ENCODE results near the gene PCDH15. TPM values are rescaled to one million over a fixed set of nuclear protein-coding genes. Genes with fewer than 3 reads are reported as not detected.

The PCDH15 gene
- polyA plus RNA-seq, 3 donors from 2014 or later: not detected

DNA sequence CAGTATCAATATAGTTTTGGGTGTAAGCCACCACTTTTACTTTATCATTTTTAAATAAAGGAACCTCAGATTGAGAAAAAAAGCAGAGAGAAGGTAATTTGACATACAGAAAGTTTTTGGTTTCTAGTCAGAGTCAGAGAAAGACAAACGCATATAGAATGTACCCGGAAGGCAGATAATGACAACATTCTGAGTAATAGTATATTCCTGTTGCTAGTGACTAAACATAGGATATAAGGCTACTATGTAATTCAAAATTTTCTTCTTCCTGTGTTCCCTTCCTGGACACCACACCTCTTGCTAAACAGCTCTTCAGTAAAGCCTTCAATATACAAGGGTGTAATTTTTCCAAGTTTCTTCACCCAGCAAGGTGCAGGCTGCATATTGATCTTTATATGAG is 597.6 kb downstream of the PCDH15 start:
- no peaks in the 10 kb centered on the region for H3K27me3 Mint-ChIP-seq (ENCODE audit: low read depth in 3 of 3)
- no peaks in the 10 kb centered on the region for H3K4me1 Mint-ChIP-seq
- no peaks in the 10 kb centered on the region for H3K36me3 Mint-ChIP-seq
- DNase-seq: no peak
- H3K9me3 Mint-ChIP-seq: peaks cover 0 to 75% (median 21%) of the 10 kb centered on the region in 6 donors
- no peak overlapping the region for H3K4me3 Mint-ChIP-seq
- no peak overlapping the region for H3K27ac Mint-ChIP-seq

- H3K27ac Mint-ChIP-seq: no peak overlapping the region
- peaks cover 0 to 2% (median 0%) of the 10 kb centered on the region in 3 donors for H3K27me3 Mint-ChIP-seq (ENCODE audit: low read depth in 3 of 3)
- H3K4me3 Mint-ChIP-seq: no peak overlapping the region
- no peaks in the 10 kb centered on the region for H3K4me1 Mint-ChIP-seq
- peaks cover 0 to 3% (median 0%) of the 10 kb centered on the region in 3 donors for H3K36me3 Mint-ChIP-seq
- DNase-seq: no peak
- peaks cover 0 to 47% (median 22%) of the 10 kb centered on the region in 6 donors for H3K9me3 Mint-ChIP-seq
Observed at GRCh38 chr10:54198051-54198450, 603.0 kb downstream of the PCDH15 start.

DNA sequence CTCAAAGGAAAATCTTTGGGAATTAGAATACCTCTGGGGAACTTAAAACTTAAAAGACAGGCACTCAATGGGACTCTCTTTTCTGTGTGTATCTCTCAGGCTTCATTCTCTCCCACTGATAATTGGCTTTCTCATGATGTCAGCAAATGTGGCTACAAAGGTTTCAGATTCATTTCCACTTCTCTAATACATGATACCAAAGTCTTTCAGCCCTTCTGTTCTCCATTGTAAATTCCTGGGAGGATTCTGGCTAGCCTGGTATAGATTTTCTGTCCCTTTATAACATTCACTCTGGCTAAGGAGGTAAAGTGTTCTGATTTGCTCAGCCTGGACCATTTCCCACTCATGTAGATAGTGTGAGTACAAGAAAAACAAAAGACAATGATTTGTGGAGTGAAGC is 606.2 kb downstream of the PCDH15 start:
- H3K27me3 Mint-ChIP-seq (ENCODE audit: low read depth in 3 of 3): peaks cover 0 to 2% (median 0%) of the 10 kb centered on the region in 3 donors
- no peak overlapping the region for H3K27ac Mint-ChIP-seq
- no peak overlapping the region for H3K4me3 Mint-ChIP-seq
- peaks cover 0 to 3% (median 0%) of the 10 kb centered on the region in 3 donors for H3K36me3 Mint-ChIP-seq
- peaks cover 0 to 48% (median 22%) of the 10 kb centered on the region in 6 donors for H3K9me3 Mint-ChIP-seq
- no peaks in the 10 kb centered on the region for H3K4me1 Mint-ChIP-seq
- DNase-seq: no peak

DNA sequence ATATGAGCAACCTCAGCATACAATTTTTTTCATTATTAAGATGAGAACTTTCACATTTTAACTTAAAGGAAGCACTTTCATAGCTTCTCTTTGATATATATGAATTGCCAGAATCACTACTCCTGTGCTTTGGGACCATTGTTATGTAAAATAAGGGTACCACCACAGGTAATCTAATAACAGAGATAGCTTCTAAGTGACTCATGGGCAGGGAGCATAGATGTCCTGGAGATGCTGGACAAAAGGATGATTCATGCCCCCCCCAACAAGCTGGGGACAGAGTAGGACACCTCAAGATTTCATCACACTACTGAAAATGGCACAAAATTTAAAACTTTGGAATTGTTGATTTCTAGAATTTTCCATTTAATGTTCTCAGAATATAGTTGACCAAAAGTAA is 641.1 kb downstream of the PCDH15 start:
- H3K4me1 Mint-ChIP-seq: no peaks in the 10 kb centered on the region
- DNase-seq: no peak
- peaks cover 9 to 54% (median 27%) of the 10 kb centered on the region in 6 donors for H3K9me3 Mint-ChIP-seq
- peaks cover 0 to 5% (median 0%) of the 10 kb centered on the region in 3 donors for H3K36me3 Mint-ChIP-seq
- H3K27ac Mint-ChIP-seq: no peak overlapping the region
- no peak overlapping the region for H3K4me3 Mint-ChIP-seq
- peaks cover 0 to 4% (median 2%) of the 10 kb centered on the region in 3 donors for H3K27me3 Mint-ChIP-seq (ENCODE audit: low read depth in 3 of 3)

DNA sequence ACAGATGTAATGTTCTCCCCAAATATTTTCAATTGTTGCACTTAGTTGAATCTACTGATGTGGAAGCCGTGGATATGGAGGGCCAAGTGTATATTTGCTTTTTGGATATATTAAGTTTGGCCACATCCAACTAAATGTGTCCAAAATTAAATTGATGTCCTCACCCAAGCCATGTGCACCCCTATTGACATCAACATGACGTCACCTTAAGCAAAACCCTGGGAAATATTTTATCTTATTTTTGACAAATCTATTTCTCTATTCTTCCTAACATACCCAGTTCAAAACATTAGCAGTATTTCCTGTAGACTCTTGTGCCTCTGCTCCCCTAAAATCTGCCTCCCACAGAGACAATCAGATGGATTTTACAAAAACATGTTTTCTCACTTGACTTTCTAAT is 652.5 kb downstream of the PCDH15 start:
- Mint-ChIP-seq H3K27ac (no peak overlapping the region), H3K9me3 (peaks cover 12 to 37% (median 19%) of the 10 kb centered on the region in 6 donors), H3K36me3 (peaks cover 0 to 8% (median 0%) of the 10 kb centered on the region in 3 donors), H3K4me3 (no peak overlapping the region), H3K27me3 (ENCODE audit: low read depth in 3 of 3) (peaks cover 0 to 2% (median 0%) of the 10 kb centered on the region in 3 donors), H3K4me1 (no peaks in the 10 kb centered on the region)
- no peak for DNase-seq

- H3K27me3 Mint-ChIP-seq (ENCODE audit: low read depth in 3 of 3): peaks cover 0 to 2% (median 0%) of the 10 kb centered on the region in 3 donors
- H3K27ac Mint-ChIP-seq: no peak overlapping the region
- no peak overlapping the region for H3K4me3 Mint-ChIP-seq
- no peaks in the 10 kb centered on the region for H3K4me1 Mint-ChIP-seq
- DNase-seq: no peak
- peaks cover 0 to 3% (median 0%) of the 10 kb centered on the region in 3 donors for H3K36me3 Mint-ChIP-seq
- peaks cover 18 to 44% (median 34%) of the 10 kb centered on the region in 6 donors for H3K9me3 Mint-ChIP-seq
Observed at GRCh38 chr10:54139819-54140428, 661.1 kb downstream of the PCDH15 start.

GRCh38 chr10:54137396-54137795 is 663.6 kb downstream of the PCDH15 start:
- H3K9me3 Mint-ChIP-seq: peaks cover 8 to 37% (median 30%) of the 10 kb centered on the region in 6 donors
- DNase-seq: no peak
- H3K36me3 Mint-ChIP-seq: peaks cover 0 to 3% (median 0%) of the 10 kb centered on the region in 3 donors
- no peaks in the 10 kb centered on the region for H3K27me3 Mint-ChIP-seq (ENCODE audit: low read depth in 3 of 3)
- no peak overlapping the region for H3K27ac Mint-ChIP-seq
- no peak overlapping the region for H3K4me3 Mint-ChIP-seq
- no peaks in the 10 kb centered on the region for H3K4me1 Mint-ChIP-seq

- H3K9me3 Mint-ChIP-seq: peaks cover 6 to 49% (median 23%) of the 10 kb centered on the region in 6 donors
- no peak overlapping the region for H3K4me3 Mint-ChIP-seq
- no peak overlapping the region for H3K27ac Mint-ChIP-seq
- DNase-seq: no peak
- H3K27me3 Mint-ChIP-seq (ENCODE audit: low read depth in 3 of 3): no peaks in the 10 kb centered on the region
- H3K4me1 Mint-ChIP-seq: no peaks in the 10 kb centered on the region
- H3K36me3 Mint-ChIP-seq: peaks cover 0 to 3% (median 0%) of the 10 kb centered on the region in 3 donors
Observed at GRCh38 chr10:54133203-54133602, 667.8 kb downstream of the PCDH15 start.

DNA sequence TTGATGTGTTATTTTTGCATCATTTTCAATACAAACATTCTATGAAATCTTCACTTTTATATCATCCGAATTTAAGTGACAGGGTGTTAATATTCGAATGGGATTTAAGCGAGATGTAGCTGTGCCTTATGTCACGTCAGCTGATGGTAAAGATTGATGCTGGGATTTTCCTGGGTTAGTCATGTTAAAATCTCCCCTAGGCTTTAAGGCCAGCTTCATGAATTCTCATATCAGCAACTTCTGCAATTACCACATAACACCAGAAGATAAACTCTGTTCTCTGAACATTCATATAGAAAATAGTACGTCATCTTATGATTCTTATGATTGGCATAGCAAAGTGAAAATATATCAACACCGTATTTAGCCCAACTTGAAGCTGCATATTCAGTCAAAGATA is 669.2 kb downstream of the PCDH15 start:
- Mint-ChIP-seq H3K36me3 (no peaks in the 10 kb centered on the region), H3K27ac (no peak overlapping the region), H3K4me1 (no peaks in the 10 kb centered on the region), H3K9me3 (peaks cover 5 to 52% (median 19%) of the 10 kb centered on the region in 6 donors), H3K4me3 (no peak overlapping the region), H3K27me3 (ENCODE audit: low read depth in 3 of 3) (no peaks in the 10 kb centered on the region)
- no peak for DNase-seq

DNA sequence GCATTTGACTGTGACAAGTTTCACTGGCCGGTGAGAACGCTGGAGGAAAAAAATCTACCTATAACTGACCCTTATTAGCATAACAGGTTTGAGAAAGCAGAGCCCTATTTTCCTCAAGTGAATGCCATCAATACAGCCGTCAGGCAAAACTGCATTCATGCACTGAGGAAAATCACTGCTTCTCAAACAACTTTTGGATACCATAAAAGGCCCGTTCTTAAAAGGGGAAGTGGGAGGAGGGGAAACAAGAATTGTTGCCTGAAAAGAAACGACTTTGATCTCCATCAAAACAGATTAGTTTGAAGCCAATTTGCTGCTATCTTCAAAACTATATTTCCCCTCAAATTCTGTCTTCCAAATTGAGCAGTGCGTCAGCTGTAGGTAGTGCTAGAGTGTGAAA is 670.6 kb downstream of the PCDH15 start:
- no peak overlapping the region for H3K27ac Mint-ChIP-seq
- H3K4me1 Mint-ChIP-seq: no peaks in the 10 kb centered on the region
- H3K36me3 Mint-ChIP-seq: no peaks in the 10 kb centered on the region
- peaks cover 2 to 47% (median 18%) of the 10 kb centered on the region in 6 donors for H3K9me3 Mint-ChIP-seq
- H3K27me3 Mint-ChIP-seq (ENCODE audit: low read depth in 3 of 3): no peaks in the 10 kb centered on the region
- H3K4me3 Mint-ChIP-seq: no peak overlapping the region
- no peak for DNase-seq

DNA sequence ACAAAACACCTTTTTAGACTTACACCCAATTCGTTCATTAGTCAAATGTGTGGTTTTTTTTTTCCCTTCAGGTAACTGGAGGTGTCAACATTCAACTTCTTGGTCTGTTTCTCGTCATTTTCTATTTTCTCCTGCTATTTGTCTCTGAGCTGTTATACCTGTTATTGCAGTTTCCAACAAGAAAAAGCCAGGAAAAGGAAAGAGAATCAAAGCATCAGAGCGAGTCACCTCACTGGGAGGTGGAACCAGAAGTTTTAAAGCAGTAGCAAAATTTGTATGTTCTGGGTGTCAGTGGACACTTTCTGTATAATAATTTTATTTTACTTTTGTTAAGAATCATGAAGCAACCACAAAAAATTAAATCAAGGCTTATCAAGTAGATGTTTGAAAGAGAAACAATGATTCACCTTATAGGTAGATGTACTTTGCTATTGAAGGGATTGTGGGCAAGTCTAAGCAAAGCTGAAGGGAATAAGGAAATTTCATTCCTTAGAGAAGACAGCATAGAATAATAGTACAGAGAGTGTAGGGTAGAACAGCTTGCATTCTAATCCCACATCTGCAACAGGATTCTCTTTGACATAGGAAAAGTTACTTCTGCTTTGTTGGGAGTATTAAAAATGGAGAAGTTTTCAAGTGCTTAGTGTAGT is 675.8 kb downstream of the PCDH15 start:
- H3K27me3 Mint-ChIP-seq (ENCODE audit: low read depth in 3 of 3): no peaks in the 10 kb centered on the region
- DNase-seq: no peak
- H3K27ac Mint-ChIP-seq: no peak overlapping the region
- no peak overlapping the region for H3K4me3 Mint-ChIP-seq
- H3K36me3 Mint-ChIP-seq: no peaks in the 10 kb centered on the region
- peaks cover 11 to 72% (median 34%) of the 10 kb centered on the region in 6 donors for H3K9me3 Mint-ChIP-seq
- no peaks in the 10 kb centered on the region for H3K4me1 Mint-ChIP-seq

- Mint-ChIP-seq H3K27me3 (ENCODE audit: low read depth in 3 of 3) (no peaks in the 10 kb centered on the region), H3K9me3 (peaks cover 11 to 64% (median 34%) of the 10 kb centered on the region in 6 donors), H3K4me3 (no peak overlapping the region), H3K36me3 (no peaks in the 10 kb centered on the region), H3K4me1 (no peaks in the 10 kb centered on the region), H3K27ac (no peak overlapping the region)
- DNase-seq: no peak
Observed at GRCh38 chr10:54124209-54124885, 676.7 kb downstream of the PCDH15 start.

GRCh38 chr10:54120806-54121205 is 680.2 kb downstream of the PCDH15 start:
- DNase-seq: no peak
- H3K4me3 Mint-ChIP-seq: no peak overlapping the region
- peaks cover 17 to 66% (median 43%) of the 10 kb centered on the region in 6 donors for H3K9me3 Mint-ChIP-seq
- no peak overlapping the region for H3K27ac Mint-ChIP-seq
- no peaks in the 10 kb centered on the region for H3K27me3 Mint-ChIP-seq (ENCODE audit: low read depth in 3 of 3)
- H3K4me1 Mint-ChIP-seq: no peaks in the 10 kb centered on the region
- no peaks in the 10 kb centered on the region for H3K36me3 Mint-ChIP-seq

- no peak overlapping the region for H3K4me3 Mint-ChIP-seq
- no peak overlapping the region for H3K27ac Mint-ChIP-seq
- H3K27me3 Mint-ChIP-seq (ENCODE audit: low read depth in 3 of 3): peaks cover 0 to 1% (median 0%) of the 10 kb centered on the region in 3 donors
- H3K36me3 Mint-ChIP-seq: peaks cover 0 to 3% (median 0%) of the 10 kb centered on the region in 3 donors
- no peaks in the 10 kb centered on the region for H3K4me1 Mint-ChIP-seq
- peaks cover 0 to 31% (median 24%) of the 10 kb centered on the region in 6 donors for H3K9me3 Mint-ChIP-seq
- DNase-seq: no peak
Observed at GRCh38 chr10:54108961-54109360, 692.1 kb downstream of the PCDH15 start.
